Stimulated activated CD4-positive, alpha-beta T cell treated with anti-CD3 and anti-CD28 coated beads, Interleukin-1b, Interleukin-23, amount 100 ng/mL, for 4 hours (primary cell): ENCODE data around the gene GRIN2C.
"Not testable (repeated sequence)": the region's sequence is repeated elsewhere in the genome, so short reads cannot be mapped to it uniquely, and the experiment has no call there.

Experiments
- DNase-seq, 2 donors: peaks; one replicate each; pipeline ENCODE4 v3.0.0-alpha.2; 2020; ENCODE audit warnings: low read depth in 2 of 2

The GRIN2C gene

GRCh38 chr17:74879308-74879707 is 19.6 kb upstream of the GRIN2C start:
- DNase-seq, result no peak

- no peak for DNase-seq
Measured at GRCh38 chr17:74878658-74879057, 19.0 kb upstream of the GRIN2C start.

GRCh38 chr17:74877592-74878548 is 18.2 kb upstream of the GRIN2C start:
- DNase-seq, result no peak

- no peak for DNase-seq
Measured at GRCh38 chr17:74875977-74876593, 16.4 kb upstream of the GRIN2C start.

GRCh38 chr17:74875155-74875976 is 15.7 kb upstream of the GRIN2C start:
- no peak for DNase-seq

GRCh38 chr17:74874615-74875037 is 14.9 kb upstream of the GRIN2C start:
- DNase-seq, result no peak

GRCh38 chr17:74873874-74874614 is 14.4 kb upstream of the GRIN2C start:
- DNase-seq, result no peak

GRCh38 chr17:74873037-74873873 is 13.6 kb upstream of the GRIN2C start:
- DNase-seq, result peak; percentile 97 to 98

GRCh38 chr17:74872313-74873036 is 12.8 kb upstream of the GRIN2C start, which contains the start of gene FDXR:
Gene FDXR, minus strand, starts transcription at chr17:74872994. Its CDS starts 50 bp downstream, at chr17:74872944.
- no peak for DNase-seq

GRCh38 chr17:74871356-74872076 is 11.8 kb upstream of the GRIN2C start:
- DNase-seq, result no peak

- DNase-seq, result no peak
Measured at GRCh38 chr17:74870512-74870911, 10.8 kb upstream of the GRIN2C start.

GRCh38 chr17:74870028-74870427 is 10.3 kb upstream of the GRIN2C start:
- not testable (repeated sequence) for DNase-seq

- no peak for DNase-seq
Measured at GRCh38 chr17:74868908-74869255, 9.2 kb upstream of the GRIN2C start.

- no peak for DNase-seq
Measured at GRCh38 chr17:74868251-74868907, 8.7 kb upstream of the GRIN2C start.

GRCh38 chr17:74866198-74866835 is 6.6 kb upstream of the GRIN2C start:
- no peak for DNase-seq

GRCh38 chr17:74865504-74866197 is 6.0 kb upstream of the GRIN2C start:
- DNase-seq, result no peak

GRCh38 chr17:74864866-74865395 is 5.2 kb upstream of the GRIN2C start:
- DNase-seq, result peak; percentile 63 to 69
